GM19395 (cell line): Measurements from ENCODE around the gene PBLD.

Source experiments
- ATAC-seq: cut with Tn5 transposase; IDR thresholded peaks from one replicate; pipeline ENCODE4 v1.9.1; 2021; ENCODE audit warnings: mild to moderate bottlenecking, moderate library complexity; ENCODE audit not compliant: unreplicated experiment

The PBLD gene

DNA sequence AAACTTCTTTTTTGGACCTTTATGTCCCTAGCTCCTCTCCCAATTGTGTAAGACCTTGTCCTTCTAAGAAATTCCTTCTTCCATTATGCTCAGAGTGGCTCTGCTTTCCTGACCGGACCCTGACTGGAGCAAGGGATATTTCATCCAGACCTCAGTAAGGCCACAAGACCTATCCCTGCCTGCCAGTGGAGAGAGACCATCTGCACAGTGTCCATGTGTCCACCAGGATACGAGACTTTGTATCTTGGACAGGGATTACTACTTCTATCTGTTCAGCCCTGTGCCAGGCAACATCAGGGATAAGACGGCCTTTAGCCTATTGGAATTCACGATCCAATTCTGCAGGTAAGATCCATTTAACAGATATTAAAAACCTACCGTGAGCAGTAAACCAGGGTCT is 93.7 kb downstream of the PBLD start:
- no peak for ATAC-seq

DNA sequence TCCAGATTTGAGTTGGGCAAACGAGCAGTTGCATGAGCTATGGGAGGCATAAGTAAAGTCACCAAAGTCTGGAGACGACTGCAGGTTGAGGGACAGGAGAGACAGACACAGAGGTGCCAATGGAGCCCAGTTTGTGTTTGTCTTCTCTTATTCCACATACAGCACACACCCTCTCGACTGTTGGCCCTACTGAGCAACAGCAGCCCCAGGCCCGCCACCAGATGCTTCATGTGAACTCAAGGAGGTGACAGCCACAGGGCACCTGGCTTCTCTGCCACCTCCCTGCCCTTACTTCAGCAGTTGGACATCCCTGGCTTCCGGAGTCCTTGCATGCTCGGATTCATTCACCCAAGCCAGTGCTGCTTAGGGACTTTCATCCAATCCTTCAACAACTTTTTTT is 94.4 kb downstream of the PBLD start:
- ATAC-seq, result no peak

DNA sequence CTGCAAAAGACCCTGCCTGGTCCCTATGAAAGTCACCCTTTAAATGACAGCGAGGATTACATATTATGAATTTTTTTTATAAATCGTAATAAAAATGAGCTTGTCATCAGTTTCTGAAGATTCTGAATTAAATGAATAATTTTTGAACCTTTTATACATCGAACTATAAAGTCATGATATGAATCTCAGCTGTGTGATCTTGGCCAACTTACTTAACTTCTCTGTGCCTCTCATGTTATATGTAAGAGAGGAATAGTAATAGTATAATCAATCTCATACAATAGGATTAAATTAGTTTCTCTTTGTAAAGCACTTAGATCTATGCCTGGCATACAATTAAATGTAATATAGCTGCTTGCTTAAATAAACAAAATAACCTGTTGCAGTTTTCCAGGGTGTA is 95.6 kb downstream of the PBLD start:
- no peak for ATAC-seq

DNA sequence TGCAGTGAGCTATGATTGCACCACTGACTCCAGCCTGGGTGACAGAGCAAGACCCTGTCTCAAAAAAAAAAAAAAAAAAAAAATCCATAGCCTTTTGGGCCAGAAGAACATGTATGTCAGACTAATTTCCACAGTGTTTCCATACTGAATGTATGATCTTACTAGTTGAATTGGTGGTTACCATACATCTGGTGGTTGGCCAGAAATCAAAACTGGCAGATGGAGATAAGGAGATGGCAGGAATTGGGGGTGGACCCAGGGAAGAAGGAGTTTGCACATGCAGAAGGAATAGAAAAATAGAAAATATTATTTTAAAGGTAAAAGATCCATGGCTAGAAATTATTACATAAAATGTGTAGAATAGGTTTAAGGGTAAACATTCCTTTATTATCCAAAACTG is 97.1 kb downstream of the PBLD start:
- ATAC-seq, result no peak

GRCh38 chr10:68235111-68235510 is 97.6 kb downstream of the PBLD start:
- ATAC-seq, result no peak

GRCh38 chr10:68233046-68233445 is 99.7 kb downstream of the PBLD start:
- no peak for ATAC-seq
